ENCODE data around the gene PTPRZ1. TPM values are rescaled to one million over a fixed set of nuclear protein-coding genes. Genes with fewer than 3 reads are reported as not detected.

The PTPRZ1 gene
- total RNA-seq, 1 experiment from 2014 or later = not detected

DNA sequence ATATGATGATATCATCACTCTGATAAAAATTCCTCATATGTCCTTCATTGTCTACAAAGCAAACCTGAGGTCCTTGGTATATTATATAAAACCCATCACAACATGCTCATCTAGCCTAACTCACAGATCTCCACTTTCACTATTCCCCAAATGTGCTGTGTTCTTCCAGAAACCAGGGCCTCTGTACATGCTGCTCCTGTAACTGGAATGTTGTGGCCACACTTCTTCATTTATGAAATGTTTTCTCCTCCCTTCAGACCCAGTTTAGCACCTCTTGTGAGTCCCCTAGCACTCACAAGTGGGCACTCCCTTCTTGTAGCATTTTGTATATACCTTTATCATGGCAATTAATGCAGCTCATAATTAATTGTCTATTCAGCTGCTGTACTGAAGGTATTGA lies 209.2 kb downstream of the PTPRZ1 start:
- Histone ChIP-seq H3K4me3 (ENCODE audit: low read depth, low read length) (no peak overlapping the region), H3K4me1 (no peaks in the 10 kb centered on the region), H3K9me3 (no peaks in the 10 kb centered on the region), H3K36me3 (ENCODE audit: control insufficient read depth, insufficient read depth, low read length) (no peaks in the 10 kb centered on the region), H3K27me3 (replicated peaks; ENCODE audit: control insufficient read depth, insufficient read depth, low read length) (no peaks in the 10 kb centered on the region)
- DNase-seq = no peak
- Mint-ChIP-seq H3K27me3 (ENCODE audit: insufficient read depth, unreplicated experiment) (no peaks in the 10 kb centered on the region), H3K4me3 (ENCODE audit: unreplicated experiment) (no peak overlapping the region), H3K9me3 (ENCODE audit: unreplicated experiment) (no peaks in the 10 kb centered on the region), H3K27ac (ENCODE audit: unreplicated experiment) (no peak overlapping the region), H3K36me3 (ENCODE audit: insufficient read depth, unreplicated experiment) (no peaks in the 10 kb centered on the region), H3K4me1 (ENCODE audit: low read depth, unreplicated experiment) (peaks cover 7% of the 10 kb centered on the region)
- no TSS peak for BruUV-seq (replicated peaks)
- TF ChIP-seq, protein P1, sequence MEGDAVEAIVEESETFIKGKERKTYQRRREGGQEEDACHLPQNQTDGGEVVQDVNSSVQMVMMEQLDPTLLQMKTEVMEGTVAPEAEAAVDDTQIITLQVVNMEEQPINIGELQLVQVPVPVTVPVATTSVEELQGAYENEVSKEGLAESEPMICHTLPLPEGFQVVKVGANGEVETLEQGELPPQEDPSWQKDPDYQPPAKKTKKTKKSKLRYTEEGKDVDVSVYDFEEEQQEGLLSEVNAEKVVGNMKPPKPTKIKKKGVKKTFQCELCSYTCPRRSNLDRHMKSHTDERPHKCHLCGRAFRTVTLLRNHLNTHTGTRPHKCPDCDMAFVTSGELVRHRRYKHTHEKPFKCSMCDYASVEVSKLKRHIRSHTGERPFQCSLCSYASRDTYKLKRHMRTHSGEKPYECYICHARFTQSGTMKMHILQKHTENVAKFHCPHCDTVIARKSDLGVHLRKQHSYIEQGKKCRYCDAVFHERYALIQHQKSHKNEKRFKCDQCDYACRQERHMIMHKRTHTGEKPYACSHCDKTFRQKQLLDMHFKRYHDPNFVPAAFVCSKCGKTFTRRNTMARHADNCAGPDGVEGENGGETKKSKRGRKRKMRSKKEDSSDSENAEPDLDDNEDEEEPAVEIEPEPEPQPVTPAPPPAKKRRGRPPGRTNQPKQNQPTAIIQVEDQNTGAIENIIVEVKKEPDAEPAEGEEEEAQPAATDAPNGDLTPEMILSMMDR (IDR thresholded peaks at IDR 0.05; ENCODE audit: insufficient read depth in 1 of 2, low read depth in 1 of 2, low read length in 1 of 2, severe bottlenecking in 1 of 2, unreplicated experiment in 1 of 2) = no peak
- CTCF ChIA-PET = no interaction called here
- POLR2A ChIA-PET = no interaction called here
- intact Hi-C loops (cut with micrococcal nuclease; ENCODE audit: unreplicated experiment) = no loop called here

DNA sequence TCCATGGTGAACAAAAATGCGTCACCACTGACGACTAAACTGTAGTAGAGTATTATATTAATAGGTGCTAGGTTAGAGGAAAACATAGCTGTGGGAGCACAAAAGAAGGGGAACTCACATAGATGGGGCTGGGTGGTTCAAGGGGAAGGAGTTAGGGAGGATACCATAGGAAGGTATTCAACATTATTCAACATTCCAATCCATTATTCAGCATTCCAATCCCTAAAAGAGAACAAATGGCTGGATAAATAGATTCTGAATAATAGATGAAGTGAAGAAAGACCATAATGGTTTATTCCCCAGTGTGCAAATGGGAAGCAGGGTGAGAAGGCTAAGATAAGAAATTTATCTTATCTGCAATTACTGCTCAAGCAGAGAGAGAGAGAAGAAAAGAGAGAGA lies 209.7 kb downstream of the PTPRZ1 start:
- Histone ChIP-seq H3K9me3 (no peaks in the 10 kb centered on the region), H3K27me3 (replicated peaks; ENCODE audit: control insufficient read depth, insufficient read depth, low read length) (no peaks in the 10 kb centered on the region), H3K36me3 (ENCODE audit: control insufficient read depth, insufficient read depth, low read length) (no peaks in the 10 kb centered on the region), H3K4me3 (ENCODE audit: low read depth, low read length) (no peak overlapping the region), H3K4me1 (no peaks in the 10 kb centered on the region)
- H3K27ac Mint-ChIP-seq (ENCODE audit: unreplicated experiment) = no peak overlapping the region
- no peak for DNase-seq
- no peaks in the 10 kb centered on the region for H3K9me3 Mint-ChIP-seq (ENCODE audit: unreplicated experiment)
- H3K4me1 Mint-ChIP-seq (ENCODE audit: low read depth, unreplicated experiment) = peaks cover 7% of the 10 kb centered on the region
- TF ChIP-seq, protein P1 (IDR thresholded peaks at IDR 0.05; ENCODE audit: insufficient read depth in 1 of 2, low read depth in 1 of 2, low read length in 1 of 2, severe bottlenecking in 1 of 2, unreplicated experiment in 1 of 2) = no peak
- BruUV-seq (replicated peaks) = no TSS peak
- intact Hi-C loops (cut with micrococcal nuclease; ENCODE audit: unreplicated experiment) = no loop called here
- no peak overlapping the region for H3K4me3 Mint-ChIP-seq (ENCODE audit: unreplicated experiment)
- no peaks in the 10 kb centered on the region for H3K27me3 Mint-ChIP-seq (ENCODE audit: insufficient read depth, unreplicated experiment)
- no peaks in the 10 kb centered on the region for H3K36me3 Mint-ChIP-seq (ENCODE audit: insufficient read depth, unreplicated experiment)
- CTCF ChIA-PET = no interaction called here
- POLR2A ChIA-PET = no interaction called here

DNA sequence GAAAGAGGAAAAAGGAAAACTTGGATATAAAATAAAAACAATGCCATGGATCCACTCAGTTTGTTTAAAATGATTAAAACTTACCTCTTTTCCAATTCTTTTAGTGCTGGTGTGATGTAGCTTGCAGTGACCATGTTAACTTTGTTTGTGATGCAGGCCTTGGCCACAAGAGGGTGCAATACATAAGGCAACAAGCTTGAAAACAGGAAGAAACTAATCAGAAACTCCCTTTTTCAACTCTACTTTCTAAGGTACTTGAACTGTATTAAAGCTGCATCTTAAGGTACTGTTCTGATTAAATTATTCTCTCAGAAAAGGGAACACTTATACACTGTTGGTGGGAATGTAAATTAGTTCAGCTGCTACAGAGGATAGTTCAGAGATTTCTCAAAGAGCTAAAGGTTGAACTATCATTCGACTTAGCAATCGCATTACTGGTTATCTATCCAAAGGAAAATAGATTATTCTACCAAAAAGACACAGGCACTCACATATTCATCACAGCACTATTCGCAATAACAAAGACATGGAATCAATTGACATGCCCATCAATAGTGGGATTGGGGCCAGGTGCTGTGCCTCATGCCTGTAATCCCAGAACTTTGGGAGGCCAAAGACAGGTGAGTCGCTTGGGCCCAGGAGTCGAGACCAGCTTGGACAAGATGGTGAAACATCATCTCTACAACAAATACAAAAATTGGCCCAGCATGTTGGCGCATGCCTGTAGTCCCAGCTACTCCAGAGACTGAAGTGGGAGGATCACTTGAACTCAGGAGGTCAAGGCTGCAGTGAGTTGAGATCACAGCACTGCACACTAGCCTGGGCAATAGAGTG lies 220.2 kb downstream of the PTPRZ1 start:
- Mint-ChIP-seq H3K4me1 (ENCODE audit: low read depth, unreplicated experiment) (no peaks in the 10 kb centered on the region), H3K27ac (ENCODE audit: unreplicated experiment) (no peak overlapping the region), H3K4me3 (ENCODE audit: unreplicated experiment) (no peak overlapping the region), H3K36me3 (ENCODE audit: insufficient read depth, unreplicated experiment) (no peaks in the 10 kb centered on the region), H3K27me3 (ENCODE audit: insufficient read depth, unreplicated experiment) (no peaks in the 10 kb centered on the region), H3K9me3 (ENCODE audit: unreplicated experiment) (no peaks in the 10 kb centered on the region)
- Histone ChIP-seq H3K9me3 (no peaks in the 10 kb centered on the region), H3K4me1 (no peaks in the 10 kb centered on the region), H3K27me3 (replicated peaks; ENCODE audit: control insufficient read depth, insufficient read depth, low read length) (no peaks in the 10 kb centered on the region), H3K4me3 (ENCODE audit: low read depth, low read length) (no peak overlapping the region), H3K36me3 (ENCODE audit: control insufficient read depth, insufficient read depth, low read length) (no peaks in the 10 kb centered on the region)
- POLR2A ChIA-PET = no interaction called here
- TF ChIP-seq, protein P1 (IDR thresholded peaks at IDR 0.05; ENCODE audit: insufficient read depth in 1 of 2, low read depth in 1 of 2, low read length in 1 of 2, severe bottlenecking in 1 of 2, unreplicated experiment in 1 of 2) = peak; percentile 81 to 91
- peak; percentile 73 to 75 for DNase-seq
- no TSS peak for BruUV-seq (replicated peaks)
- CTCF ChIA-PET = interaction anchor here (0.7 to 1.5 kb wide), 5 partner anchors 12 to 422 kb away, joined by 3 to 4 read pairs (median 3); no protein-coding TSS in a partner anchor
- intact Hi-C loops (cut with micrococcal nuclease; ENCODE audit: unreplicated experiment) = loop anchor here (1.0 to 2.0 kb wide), 5 partner anchors 51 to 436 kb away; partner anchors contain the start of gene AASS
